Gastroesophageal sphincter (tissue), 3 donors: ENCODE data around the gene NCK2.
"Not testable (repeated sequence)": the region's sequence is repeated elsewhere in the genome, so short reads cannot be mapped to it uniquely, and the experiment has no call there.

Source experiments
- CTCF ChIP-seq, 4 experiments: fragments of 200-600 bp in 2 of 4; fragments of 450-650 bp in 2 of 4; sonication (generic) in 1 of 4; IDR thresholded peaks; one replicate each; pipeline ENCODE4 v1.5.1; 2017 to 2019; ENCODE audit warnings: antibody characterized with exemption in 4 of 4, mild to moderate bottlenecking in 2 of 4, moderate library complexity in 2 of 4
- POLR2A ChIP-seq, 2 donors: fragments of 450-650 bp; IDR thresholded peaks; one replicate each; pipeline ENCODE4 v1.6.1; 2017; ENCODE audit warnings: antibody characterized with exemption in 2 of 2, mild to moderate bottlenecking in 2 of 2, moderate library complexity in 1 of 2

GRCh38 chr2:105756865-105757264, 12.2 kb downstream of the NCK2 start:
- TF ChIP-seq CTCF, POLR2A (IDR thresholded peaks at IDR 0.05): not testable (repeated sequence)
